ENCODE measurements around the gene HIP1. TPM values are rescaled to one million over a fixed set of nuclear protein-coding genes. Genes with fewer than 3 reads are reported as not detected.
"Not testable (repeated sequence)": the region's sequence is repeated elsewhere in the genome, so short reads cannot be mapped to it uniquely, and the experiment has no call there.

HIP1 gene
- total RNA-seq, 1 donor from 2014 or later = 30.9 TPM

DNA sequence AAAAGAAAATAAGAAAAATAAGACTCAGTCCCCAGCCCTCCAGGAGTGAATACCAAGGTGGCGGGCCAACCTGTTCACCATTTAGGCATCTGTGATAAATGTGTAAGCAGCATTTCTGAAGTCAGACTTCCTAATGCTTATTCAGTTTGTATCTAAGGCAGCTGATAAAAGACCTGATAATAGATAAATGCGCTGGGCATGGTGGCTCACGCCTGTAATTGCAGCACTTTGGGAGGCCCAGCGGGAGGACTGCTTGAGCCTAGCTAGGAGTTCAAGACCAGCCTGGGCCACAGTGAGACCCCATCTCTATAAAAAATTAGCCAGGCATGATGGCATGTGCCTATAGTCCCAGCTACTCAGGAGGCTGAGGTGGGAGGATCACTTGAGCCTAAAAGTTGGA is 143.0 kb downstream of the HIP1 start:
- TF ChIP-seq, protein P1, sequence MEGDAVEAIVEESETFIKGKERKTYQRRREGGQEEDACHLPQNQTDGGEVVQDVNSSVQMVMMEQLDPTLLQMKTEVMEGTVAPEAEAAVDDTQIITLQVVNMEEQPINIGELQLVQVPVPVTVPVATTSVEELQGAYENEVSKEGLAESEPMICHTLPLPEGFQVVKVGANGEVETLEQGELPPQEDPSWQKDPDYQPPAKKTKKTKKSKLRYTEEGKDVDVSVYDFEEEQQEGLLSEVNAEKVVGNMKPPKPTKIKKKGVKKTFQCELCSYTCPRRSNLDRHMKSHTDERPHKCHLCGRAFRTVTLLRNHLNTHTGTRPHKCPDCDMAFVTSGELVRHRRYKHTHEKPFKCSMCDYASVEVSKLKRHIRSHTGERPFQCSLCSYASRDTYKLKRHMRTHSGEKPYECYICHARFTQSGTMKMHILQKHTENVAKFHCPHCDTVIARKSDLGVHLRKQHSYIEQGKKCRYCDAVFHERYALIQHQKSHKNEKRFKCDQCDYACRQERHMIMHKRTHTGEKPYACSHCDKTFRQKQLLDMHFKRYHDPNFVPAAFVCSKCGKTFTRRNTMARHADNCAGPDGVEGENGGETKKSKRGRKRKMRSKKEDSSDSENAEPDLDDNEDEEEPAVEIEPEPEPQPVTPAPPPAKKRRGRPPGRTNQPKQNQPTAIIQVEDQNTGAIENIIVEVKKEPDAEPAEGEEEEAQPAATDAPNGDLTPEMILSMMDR (IDR thresholded peaks at IDR 0.05; ENCODE audit: unreplicated experiment) = no peak
- Mint-ChIP-seq H3K4me1 (peaks cover 10% of the 10 kb centered on the region), H3K9me3 (peaks cover 4% of the 10 kb centered on the region), H3K36me3 (peaks cover 25% of the 10 kb centered on the region), H3K4me3 (no peak overlapping the region), H3K27me3 (ENCODE audit: low read depth) (no peaks in the 10 kb centered on the region), H3K27ac (no peak overlapping the region)
- DNase-seq (ENCODE audit: low spot score in 2 of 2, unreplicated experiment in 2 of 2) = no peak

DNA sequence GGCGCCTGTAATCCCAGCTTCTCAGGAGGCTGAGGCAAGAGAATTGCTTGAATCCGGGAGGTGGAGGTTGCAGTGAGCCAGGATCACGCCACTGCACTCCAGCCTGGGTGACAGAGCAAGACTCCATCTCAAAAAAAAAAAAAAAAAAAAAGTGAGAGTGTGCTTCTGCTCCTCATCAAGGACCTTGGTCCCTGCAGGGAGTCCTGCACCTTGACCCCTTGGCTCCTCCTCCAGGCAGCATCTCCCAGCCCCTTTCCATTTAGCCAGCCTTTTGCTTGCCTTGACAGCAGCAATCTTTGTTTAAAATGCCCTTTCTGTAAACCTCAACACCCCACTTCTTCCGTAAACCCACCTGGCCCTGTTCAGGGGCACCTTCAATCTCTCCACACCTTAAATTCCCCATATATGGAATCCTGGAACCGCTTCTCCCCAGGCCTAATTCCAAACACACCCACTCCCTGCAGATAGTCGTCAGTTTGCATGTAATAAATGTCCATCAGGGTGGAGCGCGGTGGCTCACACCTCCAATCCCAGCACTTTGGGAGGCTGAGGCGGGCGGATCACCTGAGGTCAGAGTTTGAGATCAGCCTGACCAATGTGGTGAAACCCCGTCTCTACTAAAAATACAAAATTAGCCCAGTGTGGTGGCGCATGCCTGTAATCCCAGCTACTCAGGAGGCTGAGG is 145.1 kb downstream of the HIP1 start:
- not testable (repeated sequence) for H3K4me1 Mint-ChIP-seq; H3K27ac Mint-ChIP-seq; H3K4me3 Mint-ChIP-seq; DNase-seq (ENCODE audit: low spot score in 2 of 2, unreplicated experiment in 2 of 2); H3K27me3 Mint-ChIP-seq (ENCODE audit: low read depth)
- peaks cover 13% of the 10 kb centered on the region for H3K9me3 Mint-ChIP-seq
- peaks cover 37% of the 10 kb centered on the region for H3K36me3 Mint-ChIP-seq

DNA sequence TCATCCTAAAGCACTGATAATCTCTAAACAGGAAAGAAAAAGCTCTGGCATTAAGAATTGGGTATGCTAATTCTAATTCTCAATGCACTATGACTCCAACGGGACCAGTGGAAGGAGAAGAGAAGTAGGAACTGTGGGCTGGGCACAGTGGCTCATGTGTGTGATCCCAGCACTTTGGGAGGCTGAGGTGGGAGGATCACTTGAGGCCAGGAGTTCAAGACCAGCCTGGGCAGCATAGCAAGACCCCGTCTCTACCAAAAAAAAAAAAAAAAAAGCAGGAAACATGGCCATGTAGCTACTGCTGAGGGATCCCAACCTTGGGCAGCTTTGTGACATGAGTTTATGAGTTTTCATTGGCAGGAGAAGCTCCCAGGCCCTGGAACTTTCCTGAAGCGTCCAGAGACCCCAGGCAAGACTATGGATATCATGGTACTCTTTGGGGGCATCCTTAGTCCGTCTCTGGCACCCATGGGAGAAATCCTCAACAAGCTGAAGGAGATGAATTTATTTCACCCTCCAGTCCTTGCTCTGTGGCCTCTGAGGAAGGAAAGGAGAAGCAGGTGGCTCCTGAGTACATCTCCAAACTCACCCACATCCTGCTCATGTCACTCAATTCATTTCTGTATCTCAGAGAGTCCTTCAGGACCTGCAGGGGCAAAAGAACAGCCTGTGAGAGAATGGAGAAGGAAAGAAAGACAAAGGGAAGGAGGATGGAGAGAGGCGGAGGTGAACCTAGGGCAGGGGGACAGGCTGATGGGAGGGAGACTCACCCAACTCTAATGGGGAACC is 147.1 kb downstream of the HIP1 start:
- Mint-ChIP-seq H3K27me3 (ENCODE audit: low read depth) (no peaks in the 10 kb centered on the region), H3K9me3 (peaks cover 13% of the 10 kb centered on the region), H3K4me1 (peaks cover 2% of the 10 kb centered on the region), H3K36me3 (peaks cover 35% of the 10 kb centered on the region), H3K4me3 (no peak overlapping the region), H3K27ac (no peak overlapping the region)
- TF ChIP-seq, protein P1 (IDR thresholded peaks at IDR 0.05; ENCODE audit: unreplicated experiment) = no peak
- DNase-seq (ENCODE audit: low spot score in 2 of 2, unreplicated experiment in 2 of 2) = no peak

DNA sequence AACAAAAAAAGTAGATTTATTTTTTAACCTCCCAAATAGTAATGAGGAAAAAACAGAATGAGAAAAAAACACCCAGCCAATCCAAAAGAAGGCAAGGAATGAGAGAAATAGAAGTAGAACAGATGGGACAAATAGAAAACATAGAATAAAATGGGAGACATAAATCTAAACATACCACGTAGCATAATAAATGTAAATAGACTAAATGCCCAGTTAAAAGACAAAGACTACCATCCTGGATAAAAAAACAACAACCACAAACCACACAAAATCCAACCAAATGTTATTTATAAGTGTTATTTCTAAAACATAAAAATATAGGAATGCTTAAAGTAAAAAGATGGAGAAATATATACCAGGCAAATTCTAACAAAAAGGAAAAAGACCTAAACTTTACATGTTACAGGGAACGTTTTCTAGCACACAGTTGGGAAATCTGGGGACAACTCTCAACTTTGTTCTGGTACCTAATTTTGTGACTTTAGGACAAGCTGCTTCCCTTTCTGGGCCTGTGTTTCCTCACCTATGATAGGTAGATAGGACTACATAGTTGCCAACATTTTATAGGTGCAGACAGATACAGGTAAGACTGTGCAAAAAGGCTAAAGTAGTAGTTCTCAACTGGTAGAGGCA is 148.3 kb downstream of the HIP1 start:
- TF ChIP-seq, protein P1 (IDR thresholded peaks at IDR 0.05; ENCODE audit: unreplicated experiment) = no peak
- Mint-ChIP-seq H3K27ac (no peak overlapping the region), H3K4me1 (no peaks in the 10 kb centered on the region), H3K36me3 (peaks cover 41% of the 10 kb centered on the region), H3K27me3 (ENCODE audit: low read depth) (no peaks in the 10 kb centered on the region), H3K9me3 (peaks cover 13% of the 10 kb centered on the region), H3K4me3 (no peak overlapping the region)
- no peak for DNase-seq (ENCODE audit: low spot score in 2 of 2, unreplicated experiment in 2 of 2)

DNA sequence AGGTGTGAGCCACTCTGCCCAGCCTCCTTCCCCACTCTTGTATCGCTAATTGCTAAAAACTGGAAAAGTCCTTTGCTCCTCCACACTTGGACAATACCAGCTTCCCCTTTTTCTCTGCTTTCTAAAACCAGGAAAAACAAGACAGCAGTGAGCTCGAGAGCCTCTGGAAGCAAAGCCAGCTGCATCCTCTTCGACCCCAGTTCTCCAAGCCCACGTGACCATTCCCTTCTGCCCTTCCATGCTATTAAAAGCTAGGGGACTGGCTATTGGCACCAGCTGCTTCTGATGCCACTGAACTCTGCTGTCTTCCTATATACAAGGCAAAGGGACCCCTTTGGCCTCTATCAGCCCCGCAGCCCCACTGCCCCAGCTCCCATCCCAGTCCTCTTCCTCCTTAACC is 154.4 kb downstream of the HIP1 start:
- Mint-ChIP-seq H3K36me3 (peaks cover 36% of the 10 kb centered on the region), H3K4me1 (no peaks in the 10 kb centered on the region), H3K9me3 (no peaks in the 10 kb centered on the region), H3K27ac (no peak overlapping the region), H3K27me3 (ENCODE audit: low read depth) (no peaks in the 10 kb centered on the region), H3K4me3 (no peak overlapping the region)
- TF ChIP-seq, protein P1 (IDR thresholded peaks at IDR 0.05; ENCODE audit: unreplicated experiment) = no peak
- no peak for DNase-seq (ENCODE audit: low spot score in 2 of 2, unreplicated experiment in 2 of 2)

DNA sequence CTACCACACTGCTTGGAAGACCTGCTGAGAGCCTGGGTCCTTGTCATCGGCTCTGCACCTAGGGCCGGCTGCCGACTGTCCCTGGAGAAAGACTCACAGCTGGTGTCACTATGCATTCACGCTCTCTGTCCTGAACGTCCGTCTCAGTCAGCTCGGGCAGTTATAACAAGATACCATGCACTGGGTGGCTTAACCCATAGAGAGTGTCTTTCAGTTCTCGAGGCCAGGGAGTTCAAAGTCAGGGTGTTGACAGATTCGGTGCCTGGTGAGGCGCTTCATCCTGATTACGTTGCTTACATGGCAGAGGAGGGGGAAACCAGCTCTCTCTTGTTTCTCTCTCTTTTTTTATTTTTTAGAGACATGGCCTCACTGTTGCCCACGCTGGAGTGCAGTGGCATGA is 155.5 kb downstream of the HIP1 start:
- no peaks in the 10 kb centered on the region for H3K27me3 Mint-ChIP-seq (ENCODE audit: low read depth)
- H3K9me3 Mint-ChIP-seq = no peaks in the 10 kb centered on the region
- no peak overlapping the region for H3K27ac Mint-ChIP-seq
- no peaks in the 10 kb centered on the region for H3K4me1 Mint-ChIP-seq
- H3K4me3 Mint-ChIP-seq = no peak overlapping the region
- peaks cover 33% of the 10 kb centered on the region for H3K36me3 Mint-ChIP-seq
- TF ChIP-seq, protein P1 (IDR thresholded peaks at IDR 0.05; ENCODE audit: unreplicated experiment) = no peak
- DNase-seq (ENCODE audit: low spot score in 2 of 2, unreplicated experiment in 2 of 2) = no peak
